ENCODE data around the gene RNF2. TPM values are rescaled to one million over a fixed set of nuclear protein-coding genes. Genes with fewer than 3 reads are reported as not detected.

Gene RNF2
- total and polyA plus RNA-seq, 2 donors (not counting 3 experiments of a cell fraction or from before 2014, with no cell fraction given), result 13.6 to 30.6 TPM

- H3K27ac ChIP-seq (ENCODE audit: insufficient read depth, low read depth, low read length), result no peak overlapping the region
- FAIRE-seq (no peak), DNase-seq (ENCODE audit: low read depth, low spot score) (no peak)
- peaks cover 2 to 4% of the 10 kb centered on the region in 2 experiments for H3K36me3 ChIP-seq (ENCODE audit: control insufficient read depth in 2 of 2, extremely low read depth in 1 of 2, insufficient read depth in 2 of 2, low read length in 2 of 2)
- H3K79me2 ChIP-seq (ENCODE audit: control insufficient read depth, insufficient read depth, low read length), result peaks cover 28% of the 10 kb centered on the region
- BruUV-seq (replicated peaks), result no TSS peak
- H2AFZ ChIP-seq (ENCODE audit: low read depth, low read length), result no peak overlapping the region
- H4K20me1 ChIP-seq (replicated peaks; ENCODE audit: control insufficient read depth, extremely low read depth, insufficient read depth, low read length), result no peaks in the 10 kb centered on the region
- TF ChIP-seq FOS (IDR thresholded peaks at IDR 0.05; ENCODE audit: borderline replicate concordance, insufficient read depth, low read length), result no peak
- TF ChIP-seq POLR2A (IDR thresholded peaks at IDR 0.05; ENCODE audit: low read depth, low read length), result no peak
- TF ChIP-seq GATA2 (IDR thresholded peaks at IDR 0.05; ENCODE audit: insufficient read depth, insufficient read length, low read depth, low read length), result no peak
- TF ChIP-seq CTCF (IDR thresholded peaks at IDR 0.05; ENCODE audit: extremely low read depth in 1 of 2, insufficient read depth in 1 of 2, low read depth in 1 of 2, low read length in 2 of 2), result no peak
- TF ChIP-seq JUN (IDR thresholded peaks at IDR 0.05; ENCODE audit: borderline replicate concordance, insufficient read depth, insufficient read length, low read depth), result no peak
- TF ChIP-seq EZH2 (IDR thresholded peaks at IDR 0.05; ENCODE audit: borderline replicate concordance, low read depth, low read length, severe bottlenecking), result no peak
- TF ChIP-seq MAX (IDR thresholded peaks at IDR 0.05; ENCODE audit: insufficient read depth, insufficient read length), result no peak
- no peak for TF ChIP-seq POLR2AphosphoS5 (IDR thresholded peaks at IDR 0.05; ENCODE audit: insufficient read depth, low read depth, low read length)
- no peak for TF ChIP-seq MYC (IDR thresholded peaks at IDR 0.05; ENCODE audit: low read depth, low read length)
- POLR2A ChIA-PET, result no interaction called here
- H3K9me3 ChIP-seq (replicated peaks; ENCODE audit: control insufficient read depth, insufficient read depth, low read length), result no peaks in the 10 kb centered on the region
- H3K9ac ChIP-seq (replicated peaks; ENCODE audit: extremely low read depth, insufficient read depth, low read length), result no peak overlapping the region
- dilution Hi-C loops (cut with MboI; ENCODE audit: extremely low pct_ligation_motif_present, low sequenced_read_pairs), result no loop called here
- intact Hi-C loops (cut with micrococcal nuclease), result no loop called here
- no peaks in the 10 kb centered on the region for H3K4me1 ChIP-seq (ENCODE audit: control insufficient read depth, extremely low read depth, insufficient read depth, low read length)
- H3K4me3 ChIP-seq (replicated peaks in 1 of 3; ENCODE audit: insufficient read depth in 1 of 3, low read depth in 1 of 3, low read length in 3 of 3), result no peak overlapping the region
- no peaks in the 10 kb centered on the region for H3K9me1 ChIP-seq (replicated peaks; ENCODE audit: control insufficient read depth, extremely low read depth, insufficient read depth, low read length)
- CTCF ChIA-PET, result no interaction called here
- no peaks in the 10 kb centered on the region for H3K27me3 ChIP-seq (ENCODE audit: control insufficient read depth in 2 of 2, insufficient read depth in 2 of 2, low read length in 2 of 2)
- no peak overlapping the region for H3K4me2 ChIP-seq (ENCODE audit: insufficient read depth, low read length)
Observed at GRCh38 chr1:185087746-185088145, 42.4 kb downstream of the RNF2 start.
